ENCODE measurements around the gene TMPRSS6.

The TMPRSS6 gene

DNA sequence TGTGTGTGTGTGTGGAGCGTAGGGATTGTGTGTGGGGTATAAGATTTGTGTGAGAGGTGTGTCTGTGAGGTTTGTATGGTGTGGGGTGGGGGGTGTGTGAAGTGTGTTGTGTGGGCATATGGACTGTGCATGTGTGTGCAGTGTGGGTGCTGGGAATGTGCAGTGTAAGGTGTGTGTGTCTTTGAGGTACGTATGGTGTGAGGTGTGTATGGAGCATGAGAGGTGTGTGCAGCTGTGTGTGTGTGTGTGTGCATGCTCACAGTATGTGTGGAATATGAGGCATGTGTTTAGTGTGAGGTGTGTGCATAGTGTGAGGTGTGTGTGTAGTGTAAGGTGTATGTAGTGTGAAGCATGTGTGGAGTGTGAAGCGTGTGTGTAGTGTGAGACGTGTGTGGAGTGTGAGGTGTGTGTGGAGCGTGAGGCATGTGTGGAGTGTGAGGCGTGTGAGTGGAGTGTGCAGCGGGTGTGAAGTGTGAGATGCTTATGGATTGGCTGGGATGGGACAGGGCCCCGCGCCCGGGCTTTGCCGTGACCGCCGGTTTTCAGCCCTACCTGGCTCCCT, 1.7 kb upstream of the TMPRSS6 start:
- in situ Hi-C loops (cut with HindIII; ENCODE audit: low sequenced_read_pairs), result no loop called here
- no peak for DNase-seq (ENCODE audit: low read depth, low spot score)
- TF ChIP-seq, protein P1, sequence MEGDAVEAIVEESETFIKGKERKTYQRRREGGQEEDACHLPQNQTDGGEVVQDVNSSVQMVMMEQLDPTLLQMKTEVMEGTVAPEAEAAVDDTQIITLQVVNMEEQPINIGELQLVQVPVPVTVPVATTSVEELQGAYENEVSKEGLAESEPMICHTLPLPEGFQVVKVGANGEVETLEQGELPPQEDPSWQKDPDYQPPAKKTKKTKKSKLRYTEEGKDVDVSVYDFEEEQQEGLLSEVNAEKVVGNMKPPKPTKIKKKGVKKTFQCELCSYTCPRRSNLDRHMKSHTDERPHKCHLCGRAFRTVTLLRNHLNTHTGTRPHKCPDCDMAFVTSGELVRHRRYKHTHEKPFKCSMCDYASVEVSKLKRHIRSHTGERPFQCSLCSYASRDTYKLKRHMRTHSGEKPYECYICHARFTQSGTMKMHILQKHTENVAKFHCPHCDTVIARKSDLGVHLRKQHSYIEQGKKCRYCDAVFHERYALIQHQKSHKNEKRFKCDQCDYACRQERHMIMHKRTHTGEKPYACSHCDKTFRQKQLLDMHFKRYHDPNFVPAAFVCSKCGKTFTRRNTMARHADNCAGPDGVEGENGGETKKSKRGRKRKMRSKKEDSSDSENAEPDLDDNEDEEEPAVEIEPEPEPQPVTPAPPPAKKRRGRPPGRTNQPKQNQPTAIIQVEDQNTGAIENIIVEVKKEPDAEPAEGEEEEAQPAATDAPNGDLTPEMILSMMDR (IDR thresholded peaks at IDR 0.05; ENCODE audit: low read depth, low read length), result no peak
- H3K4me3 ChIP-seq (ENCODE audit: low read depth, low read length), result no peak overlapping the region

DNA sequence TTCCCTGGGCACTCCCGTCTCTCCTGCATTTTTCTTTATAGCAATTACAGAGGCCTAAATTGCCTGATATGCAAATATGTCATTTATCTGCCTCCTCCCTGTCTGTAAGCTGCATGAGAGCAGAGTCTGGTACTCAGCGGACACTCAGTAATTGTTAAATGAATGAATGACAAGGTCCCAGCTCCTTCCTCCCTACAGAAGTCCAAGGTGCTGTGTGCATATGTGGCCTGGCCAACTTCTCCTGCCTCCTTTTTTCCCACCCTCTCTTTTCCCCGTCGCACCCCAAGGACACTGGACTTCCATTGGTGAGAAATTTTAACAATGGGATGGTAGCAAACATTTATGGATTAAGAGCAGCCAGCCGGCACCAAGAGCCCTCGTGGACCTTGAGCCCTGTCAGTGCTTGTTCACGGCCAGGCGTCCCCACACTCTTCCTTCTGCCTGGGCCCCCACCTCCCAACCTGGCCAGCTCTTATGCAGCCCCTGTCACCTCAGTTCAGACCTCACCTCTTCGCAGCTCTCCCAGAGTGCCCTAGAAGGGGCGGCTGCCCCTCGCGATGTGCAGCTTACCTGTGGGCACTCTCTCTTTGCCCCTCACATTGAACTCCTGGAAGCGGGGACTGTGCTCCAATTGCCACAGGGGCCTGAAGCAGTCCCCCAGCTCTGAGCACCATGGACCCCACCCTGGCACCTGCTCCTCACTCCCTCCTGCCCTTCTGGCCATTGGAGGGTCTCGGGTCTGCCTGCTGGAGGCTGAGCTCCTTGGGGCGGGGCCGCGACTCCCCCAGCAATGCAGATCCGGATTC, 1.5 kb downstream of the TMPRSS6 start:
- in situ Hi-C loops (cut with HindIII; ENCODE audit: low sequenced_read_pairs), result no loop called here
- no peak overlapping the region for H3K4me3 ChIP-seq (ENCODE audit: low read depth, low read length)
- DNase-seq (ENCODE audit: low read depth, low spot score), result no peak
- TF ChIP-seq, protein P1 (IDR thresholded peaks at IDR 0.05; ENCODE audit: low read depth, low read length), result no peak

DNA sequence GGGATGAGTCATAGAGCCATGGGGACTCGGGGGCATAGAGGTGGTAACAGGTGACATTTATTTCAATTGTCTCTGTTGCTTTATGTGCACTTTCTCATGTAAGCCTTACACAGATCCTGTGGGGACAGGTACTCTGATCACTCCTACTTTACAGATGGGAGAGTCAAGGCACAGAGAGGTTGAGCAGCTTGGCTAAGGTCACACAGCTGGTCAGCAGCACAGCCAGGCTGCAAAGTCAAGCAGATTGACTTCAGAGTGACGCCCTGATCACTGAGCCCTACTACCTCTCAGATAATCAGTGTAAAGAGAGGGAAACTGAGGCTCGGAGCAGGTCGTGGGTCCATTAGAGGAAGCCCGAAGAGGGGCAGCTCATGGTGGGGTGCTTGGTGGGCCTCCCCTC, 3.5 kb downstream of the TMPRSS6 start:
- no peak overlapping the region for H3K4me3 ChIP-seq (ENCODE audit: low read depth, low read length)
- TF ChIP-seq, protein P1 (IDR thresholded peaks at IDR 0.05; ENCODE audit: low read depth, low read length), result no peak
- DNase-seq (ENCODE audit: low read depth, low spot score), result no peak
- in situ Hi-C loops (cut with HindIII; ENCODE audit: low sequenced_read_pairs), result no loop called here

DNA sequence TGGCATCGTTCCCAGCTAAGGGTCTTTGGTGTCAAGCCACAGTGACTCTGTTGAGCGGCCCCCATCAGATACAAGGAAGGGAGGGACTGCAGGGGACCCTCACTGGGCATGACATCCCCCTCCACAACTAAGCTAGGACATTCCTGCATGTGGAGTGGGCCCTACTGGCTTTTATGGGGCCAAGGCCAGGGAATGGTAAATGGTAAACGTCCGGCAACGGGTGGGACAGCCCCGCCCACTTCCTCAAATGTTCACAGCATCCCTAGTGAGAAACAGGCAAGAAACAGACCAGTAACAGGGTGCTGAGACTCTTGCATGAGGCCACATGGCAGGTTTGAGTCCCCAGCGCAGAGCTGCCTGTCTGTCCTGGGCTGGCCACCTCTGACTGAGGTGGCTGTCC, 4.4 kb downstream of the TMPRSS6 start:
- in situ Hi-C loops (cut with HindIII; ENCODE audit: low sequenced_read_pairs), result no loop called here
- no peak for DNase-seq (ENCODE audit: low read depth, low spot score)
- TF ChIP-seq, protein P1 (IDR thresholded peaks at IDR 0.05; ENCODE audit: low read depth, low read length), result no peak
- H3K4me3 ChIP-seq (ENCODE audit: low read depth, low read length), result no peak overlapping the region

DNA sequence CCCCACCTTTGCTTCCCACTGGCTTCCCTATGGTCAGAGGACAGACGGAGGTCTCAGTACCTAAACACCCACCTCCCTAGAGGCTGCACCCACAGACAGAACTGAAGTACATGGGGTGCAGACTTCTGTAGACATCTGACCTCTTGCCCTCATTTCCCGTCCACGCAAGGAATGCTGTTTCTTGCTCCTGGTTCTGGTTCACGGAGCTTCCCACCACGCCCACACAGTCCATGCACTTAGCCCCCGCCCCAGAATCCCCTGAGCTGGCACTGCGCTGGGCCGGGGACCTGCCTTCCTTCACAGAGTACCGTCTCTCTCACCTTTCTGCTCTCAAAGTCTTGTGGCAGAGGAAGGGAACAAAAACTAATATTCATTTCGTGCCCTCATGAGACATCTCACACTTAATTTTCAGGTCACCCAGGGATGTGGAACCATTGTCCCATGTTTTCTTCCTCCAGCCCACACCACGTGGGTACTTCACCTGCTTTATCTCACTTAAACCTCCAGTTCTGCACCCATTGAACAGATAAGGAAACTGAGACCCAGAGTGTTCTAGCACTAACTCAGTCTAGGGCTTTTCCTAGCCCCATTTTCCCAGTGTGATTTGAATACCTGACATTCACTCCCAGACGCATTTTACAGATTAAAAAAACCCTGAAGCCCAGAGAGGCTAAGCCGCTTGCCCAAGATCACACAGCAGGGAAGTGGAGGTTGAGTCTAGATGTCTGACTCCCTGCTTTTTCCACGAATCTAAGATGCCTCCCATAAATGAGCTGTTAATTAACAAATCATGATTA, 5.7 kb downstream of the TMPRSS6 start:
- H3K4me3 ChIP-seq (ENCODE audit: low read depth, low read length), result no peak overlapping the region
- TF ChIP-seq, protein P1 (IDR thresholded peaks at IDR 0.05; ENCODE audit: low read depth, low read length), result no peak
- in situ Hi-C loops (cut with HindIII; ENCODE audit: low sequenced_read_pairs), result no loop called here
- DNase-seq (ENCODE audit: low read depth, low spot score), result no peak

DNA sequence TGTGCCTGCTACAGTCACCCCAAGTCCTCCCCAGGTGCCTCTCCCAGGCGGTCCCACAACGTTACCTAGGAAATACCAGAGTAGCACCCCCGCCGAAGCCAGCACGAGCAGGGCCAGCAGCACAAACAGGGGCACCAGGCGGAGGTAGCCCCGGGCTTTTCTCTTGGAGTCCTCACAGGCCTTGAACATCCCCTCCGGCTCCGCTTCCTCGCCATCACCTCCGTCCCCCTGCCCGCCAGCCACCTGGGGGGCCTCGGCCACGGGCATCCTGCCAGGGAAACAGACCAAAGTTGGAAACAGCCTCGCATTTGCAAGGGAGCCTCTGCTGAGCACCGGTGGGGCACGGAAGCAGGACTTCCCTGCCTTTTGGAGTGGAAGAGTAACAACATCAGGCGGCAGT, 6.4 kb downstream of the TMPRSS6 start:
- TF ChIP-seq, protein P1 (IDR thresholded peaks at IDR 0.05; ENCODE audit: low read depth, low read length), result no peak
- in situ Hi-C loops (cut with HindIII; ENCODE audit: low sequenced_read_pairs), result no loop called here
- no peak for DNase-seq (ENCODE audit: low read depth, low spot score)

More for the DNA sequence above, 6.4 kb downstream of the TMPRSS6 start:
- H3K4me3 ChIP-seq (ENCODE audit: low read depth, low read length), result no peak overlapping the region
